Uterus (tissue), 4 donors: ENCODE data around the gene KLC4. TPM values are rescaled to one million over a fixed set of nuclear protein-coding genes. Genes with fewer than 3 reads are reported as not detected.
A peak's percentile ranks its signal among the peaks of the same experiment; 100 is the strongest.

Source experiments
- DNase-seq, 2 donors: peaks; one replicate each; pipeline ENCODE4 v3.0.0-alpha.2; 2019 to 2020
- H3K27ac ChIP-seq, 2 donors: fragments of 200-600 bp; sonication (generic); 1 replicate in 1 of 2; 2 replicates in 1 of 2; pipeline ENCODE4 v1.5.1; 2016 to 2018
- H3K27me3 ChIP-seq, 2 donors: fragments of 200-600 bp; sonication (generic); one replicate each; pipeline ENCODE4 v1.5.1; 2018 to 2019; ENCODE audit warnings: control low read depth in 1 of 2
- H3K36me3 ChIP-seq, 2 donors: fragments of 200-600 bp; sonication (generic); one replicate each; pipeline ENCODE4 v1.5.1; 2019; ENCODE audit warnings: control low read depth in 1 of 2
- H3K4me1 ChIP-seq, 2 donors: fragments of 200-600 bp; sonication (generic); one replicate each; pipeline ENCODE4 v1.5.1; 2018 to 2019; ENCODE audit warnings: control low read depth in 1 of 2
- H3K4me3 ChIP-seq, 2 donors: fragments of 200-600 bp; sonication (generic); 1 replicate in 1 of 2; 2 replicates in 1 of 2; pipeline ENCODE4 v1.5.1; 2018 to 2019; ENCODE audit warnings: mild to moderate bottlenecking in 1 of 2
- H3K9me3 ChIP-seq, 2 donors: fragments of 200-600 bp; sonication (generic); one replicate each; pipeline ENCODE4 v1.5.1; 2019; ENCODE audit warnings: control low read depth in 1 of 2
- POLR2A ChIP-seq, 2 donors: fragments of 450-650 bp; IDR thresholded peaks; one replicate each; pipeline ENCODE4 v1.6.1; 2016; ENCODE audit warnings: antibody characterized with exemption in 2 of 2, mild to moderate bottlenecking in 1 of 2, moderate library complexity in 1 of 2
- intact Hi-C: fragments of 100-400 bp; cut with DNase I; formaldehyde crosslinking; loops from one replicate; pipeline ENCODE4 v1.15.1; 2023; ENCODE audit warnings: low total_unique reads
- total RNA-seq, 4 donors: library from RNA; depleted of rRNA in 3 of 4; stranded (reverse); fragments of >200 nt in 3 of 4; gene quantifications; one replicate each; pipeline versions ENCODE4 v1.1.0 to v1.2.4, GENCODE V29; 2014 to 2023
- TF ChIP-seq, protein P1 (sequence below), 4 experiments: fragments of 200-600 bp in 2 of 4; fragments of 450-650 bp in 2 of 4; sonication (generic) in 2 of 4; IDR thresholded peaks; one replicate each; pipeline ENCODE4 v1.5.1; 2016 to 2019; ENCODE audit warnings: antibody characterized with exemption in 4 of 4, mild to moderate bottlenecking in 2 of 4, moderate library complexity in 1 of 4
- donor health status: DM: yes; HTN: yes; CAD: no.

KLC4 gene
- total RNA-seq, 4 donors from 2014 or later: 2.8 to 30.6 (median 27.2) TPM

GRCh38 chr6:43013843-43014433 is 45.5 kb upstream of the KLC4 start, which contains the start of the genes KLHDC3 and MEA1:
KLHDC3 (plus strand) TSS chr6:43014249; CDS start chr6:43017193, 2,944 bp downstream.
MEA1 (minus strand) TSS chr6:43013946; CDS start chr6:43013813, 133 bp downstream.
- peak; percentile 99 to 100 for DNase-seq
- Histone ChIP-seq H3K4me3 (peak within 1 kb of the TSS; percentile 68 to 99), H3K4me1 (peaks cover 0 to 8% of the 10 kb centered on the region in 2 donors), H3K27ac (peak within 1 kb of the TSS; percentile 85 to 89), H3K9me3 (no peaks in the 10 kb centered on the region), H3K27me3 (no peaks in the 10 kb centered on the region), H3K36me3 (no peaks in the 10 kb centered on the region)
- intact Hi-C loops: no loop called here
- TF ChIP-seq, protein P1, sequence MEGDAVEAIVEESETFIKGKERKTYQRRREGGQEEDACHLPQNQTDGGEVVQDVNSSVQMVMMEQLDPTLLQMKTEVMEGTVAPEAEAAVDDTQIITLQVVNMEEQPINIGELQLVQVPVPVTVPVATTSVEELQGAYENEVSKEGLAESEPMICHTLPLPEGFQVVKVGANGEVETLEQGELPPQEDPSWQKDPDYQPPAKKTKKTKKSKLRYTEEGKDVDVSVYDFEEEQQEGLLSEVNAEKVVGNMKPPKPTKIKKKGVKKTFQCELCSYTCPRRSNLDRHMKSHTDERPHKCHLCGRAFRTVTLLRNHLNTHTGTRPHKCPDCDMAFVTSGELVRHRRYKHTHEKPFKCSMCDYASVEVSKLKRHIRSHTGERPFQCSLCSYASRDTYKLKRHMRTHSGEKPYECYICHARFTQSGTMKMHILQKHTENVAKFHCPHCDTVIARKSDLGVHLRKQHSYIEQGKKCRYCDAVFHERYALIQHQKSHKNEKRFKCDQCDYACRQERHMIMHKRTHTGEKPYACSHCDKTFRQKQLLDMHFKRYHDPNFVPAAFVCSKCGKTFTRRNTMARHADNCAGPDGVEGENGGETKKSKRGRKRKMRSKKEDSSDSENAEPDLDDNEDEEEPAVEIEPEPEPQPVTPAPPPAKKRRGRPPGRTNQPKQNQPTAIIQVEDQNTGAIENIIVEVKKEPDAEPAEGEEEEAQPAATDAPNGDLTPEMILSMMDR (IDR thresholded peaks at IDR 0.05): peak in 2 of 4 experiments; percentile 11 to 37
- peak; percentile 57 to 60 for TF ChIP-seq POLR2A (IDR thresholded peaks at IDR 0.05)

DNA sequence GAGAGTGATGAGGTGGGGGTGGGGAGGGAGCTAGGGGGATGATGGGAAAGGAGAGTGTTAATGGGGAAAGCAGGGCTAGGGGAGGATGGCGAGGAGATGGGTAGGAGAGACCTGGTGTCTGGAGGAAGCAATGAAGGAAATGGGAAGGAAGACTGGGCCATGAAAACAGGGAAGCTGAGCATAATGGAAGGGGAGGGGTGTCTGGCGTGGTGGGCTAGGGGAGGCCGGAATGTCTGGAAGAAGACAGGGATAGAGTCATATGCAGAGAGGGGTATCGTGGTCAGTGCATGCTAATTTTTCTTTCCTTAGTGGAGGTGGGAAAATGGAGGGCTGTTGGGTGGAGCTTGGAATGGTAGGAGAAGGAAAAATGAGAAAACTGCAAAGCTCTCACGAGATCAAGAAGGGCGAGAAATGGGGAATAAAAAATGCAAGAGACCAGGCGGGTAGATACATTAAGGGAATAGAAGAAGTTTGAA is 45.0 kb upstream of the KLC4 start:
- Histone ChIP-seq H3K36me3 (no peaks in the 10 kb centered on the region), H3K27ac (peak overlapping the region; percentile 82 to 89), H3K27me3 (no peaks in the 10 kb centered on the region), H3K4me1 (peaks cover 0 to 8% of the 10 kb centered on the region in 2 donors), H3K4me3 (peak overlapping the region; percentile 68 to 99), H3K9me3 (no peaks in the 10 kb centered on the region)
- TF ChIP-seq POLR2A (IDR thresholded peaks at IDR 0.05): no peak
- TF ChIP-seq, protein P1 (IDR thresholded peaks at IDR 0.05): no peak
- intact Hi-C loops: no loop called here
- DNase-seq: no peak

DNA sequence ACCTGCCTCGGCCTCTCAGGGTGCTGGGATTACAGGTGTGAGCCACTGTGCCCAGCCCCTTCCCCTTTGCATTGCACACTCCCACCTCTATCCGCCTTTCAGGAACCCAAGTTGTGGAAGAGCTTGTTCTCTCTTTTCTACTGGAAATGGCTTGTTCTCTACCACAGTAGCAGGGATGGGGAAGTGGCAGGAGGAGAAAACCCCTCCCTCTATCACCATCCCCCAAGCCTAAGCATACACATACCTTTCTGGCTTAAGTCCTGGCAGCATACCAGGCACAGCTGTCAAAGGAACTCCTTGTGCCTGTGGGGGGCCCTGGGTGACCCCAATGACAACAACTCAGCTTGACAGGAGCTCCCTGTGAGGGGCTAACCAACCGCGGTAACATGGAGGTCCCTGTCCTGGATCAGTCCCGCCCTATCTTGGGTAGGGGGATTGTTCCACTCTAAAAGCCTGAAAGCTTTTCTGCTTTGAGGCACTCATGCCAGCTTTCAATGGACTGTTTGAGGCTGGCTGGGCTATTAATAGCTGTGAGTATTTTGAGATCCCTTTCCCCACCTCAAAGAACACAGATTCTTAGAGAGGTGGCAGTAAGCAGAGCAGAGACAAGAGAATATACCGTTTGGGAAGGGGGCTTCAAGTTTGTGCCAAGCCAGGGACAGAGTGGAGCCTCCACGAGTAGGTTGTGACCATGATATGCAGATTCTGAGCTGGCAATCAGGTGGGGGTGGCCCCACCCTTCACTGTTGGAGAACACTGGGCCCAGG is 43.1 kb upstream of the KLC4 start:
- Histone ChIP-seq H3K4me3 (no peak overlapping the region), H3K27me3 (no peaks in the 10 kb centered on the region), H3K4me1 (peaks cover 0 to 15% of the 10 kb centered on the region in 2 donors), H3K27ac (peak overlapping the region; percentile 1 to 9), H3K36me3 (no peaks in the 10 kb centered on the region), H3K9me3 (no peaks in the 10 kb centered on the region)
- intact Hi-C loops: no loop called here
- no peak for DNase-seq
- TF ChIP-seq, protein P1 (IDR thresholded peaks at IDR 0.05): no peak
- no peak for TF ChIP-seq POLR2A (IDR thresholded peaks at IDR 0.05)

DNA sequence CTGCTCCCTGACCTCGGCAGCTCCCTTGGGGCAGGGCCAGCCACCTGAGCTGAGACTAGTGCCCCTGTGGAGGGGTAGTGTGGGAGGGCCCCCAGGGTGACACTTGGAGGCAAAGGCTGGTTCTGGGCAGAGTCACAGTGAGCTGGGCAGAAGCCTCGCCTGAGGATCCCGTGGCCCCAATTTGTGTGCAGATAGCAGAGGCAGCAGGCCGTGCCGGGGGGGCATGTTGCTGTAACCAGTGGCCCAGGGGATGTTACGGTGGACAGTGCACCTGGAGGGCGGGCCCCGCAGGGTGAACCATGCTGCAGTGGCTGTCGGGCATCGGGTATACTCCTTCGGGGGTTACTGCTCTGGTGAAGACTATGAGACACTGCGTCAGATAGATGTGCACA is 42.5 kb upstream of the KLC4 start:
- Histone ChIP-seq H3K4me3 (no peak overlapping the region), H3K9me3 (no peaks in the 10 kb centered on the region), H3K4me1 (peaks cover 0 to 15% of the 10 kb centered on the region in 2 donors), H3K36me3 (no peaks in the 10 kb centered on the region), H3K27ac (peak overlapping the region in 1 of 2 donors; percentile 9), H3K27me3 (no peaks in the 10 kb centered on the region)
- intact Hi-C loops: no loop called here
- DNase-seq: no peak
- TF ChIP-seq, protein P1 (IDR thresholded peaks at IDR 0.05): no peak
- no peak for TF ChIP-seq POLR2A (IDR thresholded peaks at IDR 0.05)

DNA sequence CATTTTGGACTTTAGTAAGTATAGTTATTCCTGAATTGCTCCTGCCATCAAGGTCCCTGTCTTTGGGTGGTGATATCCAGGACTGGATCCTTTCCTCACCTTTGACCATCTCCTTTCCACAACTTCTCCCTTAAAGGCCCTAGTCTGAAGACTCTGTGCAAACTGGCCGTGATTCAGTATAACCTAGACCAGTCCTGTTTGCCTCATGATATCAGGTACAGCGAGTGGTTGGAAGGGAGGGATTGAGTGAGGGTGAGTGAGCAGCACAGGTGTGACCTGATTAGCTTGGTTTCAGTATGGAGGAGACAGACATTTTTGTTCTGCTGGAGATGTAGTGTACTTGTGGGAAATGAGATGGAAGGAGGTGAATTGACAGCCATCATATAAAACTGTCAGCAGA is 40.3 kb upstream of the KLC4 start:
- Histone ChIP-seq H3K4me3 (no peak overlapping the region), H3K36me3 (no peaks in the 10 kb centered on the region), H3K27me3 (no peaks in the 10 kb centered on the region), H3K9me3 (no peaks in the 10 kb centered on the region), H3K4me1 (peaks cover 0 to 14% of the 10 kb centered on the region in 2 donors), H3K27ac (no peak overlapping the region)
- intact Hi-C loops: no loop called here
- DNase-seq: no peak
- TF ChIP-seq POLR2A (IDR thresholded peaks at IDR 0.05): no peak
- TF ChIP-seq, protein P1 (IDR thresholded peaks at IDR 0.05): no peak
